Stomach smooth muscle (tissue), 2 donors: Measurements from ENCODE around the gene PC.

Experiments
- H3K27ac ChIP-seq: one replicate; pipeline ENCODE4 v1.7.0; 2013; ENCODE audit warnings: mild to moderate bottlenecking, low read length, inconsistent platforms
- H3K27me3 ChIP-seq, 2 donors: one replicate each; pipeline ENCODE4 v1.7.0; 2013; ENCODE audit warnings: low read length in 2 of 2; ENCODE audit not compliant: insufficient read depth in 2 of 2, control insufficient read depth in 1 of 2
- H3K36me3 ChIP-seq, 2 donors: one replicate each; pipeline ENCODE4 v1.7.0; 2013; ENCODE audit warnings: low read length in 2 of 2; ENCODE audit not compliant: control insufficient read depth in 2 of 2, insufficient read depth in 2 of 2
- H3K4me1 ChIP-seq: one replicate; pipeline ENCODE4 v1.7.0; 2013; ENCODE audit warnings: low read length; ENCODE audit not compliant: control insufficient read depth, insufficient read depth
- H3K4me3 ChIP-seq, 2 donors: one replicate each; pipeline ENCODE4 v1.7.0; 2013; ENCODE audit warnings: low read length in 2 of 2
- H3K9ac ChIP-seq, 2 donors: one replicate each; pipeline ENCODE4 v1.7.0; 2013; ENCODE audit warnings: low read length in 2 of 2, mild to moderate bottlenecking in 1 of 2
- H3K9me3 ChIP-seq, 2 donors: one replicate each; pipeline ENCODE4 v1.7.0; 2013; ENCODE audit warnings: low read length in 2 of 2; ENCODE audit not compliant: control insufficient read depth in 2 of 2
- donor health status: healthy.
- donor health status: Pancreatic carcinoma.

The PC gene

DNA sequence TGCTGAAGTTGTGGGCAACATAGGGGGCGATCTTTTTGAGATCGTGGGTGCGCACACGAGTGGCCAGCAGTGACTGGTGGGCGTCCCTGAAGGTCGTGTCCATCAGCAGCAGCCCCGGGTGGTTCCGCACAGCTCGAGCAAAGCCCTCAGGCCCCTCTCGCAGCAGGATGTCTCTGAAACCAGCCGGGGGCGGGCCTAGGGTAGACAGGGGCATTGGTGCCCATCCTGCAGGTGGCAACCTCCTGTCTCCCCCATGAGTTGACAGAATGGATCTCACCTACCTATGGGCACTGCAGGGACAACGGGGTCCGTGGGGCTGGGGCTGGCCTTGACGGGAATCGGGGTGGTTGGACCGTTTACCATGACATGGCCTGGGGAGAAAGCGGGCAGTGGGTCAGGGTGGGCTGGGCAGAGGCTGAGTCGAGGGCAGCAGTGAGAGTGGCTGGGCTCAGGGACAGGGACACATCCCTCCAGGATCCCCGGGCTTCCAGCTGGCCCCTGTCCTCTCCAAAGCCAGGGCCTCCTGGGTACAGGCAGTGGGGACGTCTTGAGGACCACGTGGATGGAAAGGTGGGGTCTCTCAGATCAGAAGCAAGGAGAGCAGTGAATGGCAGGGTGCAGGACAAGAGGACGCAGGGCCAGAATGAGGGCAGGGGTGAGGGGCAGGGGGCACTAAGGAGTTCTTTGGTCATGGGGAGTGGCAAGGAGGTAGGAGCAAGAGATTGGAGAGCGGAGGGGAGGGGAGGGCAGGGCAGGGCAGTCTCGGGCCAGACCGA lies 105.5 kb downstream of the PC start:
- Histone ChIP-seq H3K9me3 (no peaks in the 10 kb centered on the region), H3K27ac (no peak overlapping the region), H3K4me1 (peaks cover 9% of the 10 kb centered on the region), H3K36me3 (peaks cover 0 to 3% of the 10 kb centered on the region in 2 donors), H3K9ac (no peak overlapping the region), H3K4me3 (no peak overlapping the region), H3K27me3 (no peaks in the 10 kb centered on the region)

DNA sequence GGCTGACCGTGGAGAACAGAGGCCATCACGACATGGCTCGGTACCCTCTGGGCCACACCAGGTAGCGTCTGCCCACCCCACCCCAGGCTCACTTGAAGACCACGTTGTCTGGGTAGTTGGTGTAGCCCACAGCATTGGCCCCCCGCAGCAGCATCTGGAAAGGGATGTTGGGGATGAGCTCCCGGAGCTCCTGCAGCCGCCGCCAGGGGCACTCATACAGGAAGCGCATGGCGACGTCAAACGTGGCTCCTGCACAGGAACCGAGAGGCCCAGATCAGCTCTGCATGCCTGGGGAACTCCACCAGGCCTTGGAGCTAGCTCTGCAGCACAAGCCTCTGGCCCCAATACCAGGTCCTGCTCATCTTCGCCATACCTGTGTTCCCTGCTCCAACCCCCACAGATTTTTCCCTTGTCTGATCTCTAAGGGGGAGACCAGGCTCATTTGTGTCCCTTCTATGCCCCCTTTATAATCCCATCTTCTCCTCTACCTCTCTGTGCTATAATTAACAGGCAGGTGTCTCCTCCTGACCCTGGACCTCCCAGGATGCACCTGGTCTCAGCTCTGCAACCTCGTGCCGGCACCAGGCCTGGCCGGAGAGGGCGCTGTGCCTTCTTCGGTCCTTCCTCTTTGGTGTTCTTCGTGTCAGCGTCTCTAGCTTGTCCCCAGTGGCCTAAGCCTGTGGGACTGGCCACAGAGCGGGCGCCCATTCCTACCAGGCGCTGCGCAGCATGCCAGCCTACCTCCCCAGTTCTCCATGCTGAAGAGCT lies 106.3 kb downstream of the PC start:
- H3K9ac ChIP-seq: no peak overlapping the region
- no peaks in the 10 kb centered on the region for H3K27me3 ChIP-seq
- H3K27ac ChIP-seq: no peak overlapping the region
- peaks cover 5% of the 10 kb centered on the region for H3K4me1 ChIP-seq
- H3K36me3 ChIP-seq: peaks cover 0 to 3% of the 10 kb centered on the region in 2 donors
- no peaks in the 10 kb centered on the region for H3K9me3 ChIP-seq
- no peak overlapping the region for H3K4me3 ChIP-seq

DNA sequence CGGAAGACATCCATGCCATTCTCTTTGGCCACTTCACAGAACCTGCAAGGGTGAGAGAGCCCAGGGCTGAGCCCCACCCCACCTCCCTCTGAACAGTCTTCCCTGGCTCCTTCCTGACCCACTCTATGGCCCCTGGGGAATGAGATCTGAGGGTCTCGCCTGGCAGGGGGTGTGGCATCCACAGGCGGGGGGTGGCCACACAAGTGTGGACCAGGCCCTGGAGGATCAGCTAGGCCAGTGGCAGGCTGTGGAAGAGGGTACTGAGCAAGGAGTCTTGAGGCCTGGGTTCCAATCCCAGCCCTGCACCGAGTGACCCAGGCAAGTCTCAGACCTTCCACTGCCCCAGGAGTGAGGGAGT lies 107.0 kb downstream of the PC start:
- H3K9me3 ChIP-seq: no peaks in the 10 kb centered on the region
- no peak overlapping the region for H3K9ac ChIP-seq
- H3K36me3 ChIP-seq: peaks cover 0 to 7% of the 10 kb centered on the region in 2 donors
- H3K4me3 ChIP-seq: no peak overlapping the region
- H3K27ac ChIP-seq: no peak overlapping the region
- H3K27me3 ChIP-seq: no peaks in the 10 kb centered on the region
- peaks cover 5% of the 10 kb centered on the region for H3K4me1 ChIP-seq

DNA sequence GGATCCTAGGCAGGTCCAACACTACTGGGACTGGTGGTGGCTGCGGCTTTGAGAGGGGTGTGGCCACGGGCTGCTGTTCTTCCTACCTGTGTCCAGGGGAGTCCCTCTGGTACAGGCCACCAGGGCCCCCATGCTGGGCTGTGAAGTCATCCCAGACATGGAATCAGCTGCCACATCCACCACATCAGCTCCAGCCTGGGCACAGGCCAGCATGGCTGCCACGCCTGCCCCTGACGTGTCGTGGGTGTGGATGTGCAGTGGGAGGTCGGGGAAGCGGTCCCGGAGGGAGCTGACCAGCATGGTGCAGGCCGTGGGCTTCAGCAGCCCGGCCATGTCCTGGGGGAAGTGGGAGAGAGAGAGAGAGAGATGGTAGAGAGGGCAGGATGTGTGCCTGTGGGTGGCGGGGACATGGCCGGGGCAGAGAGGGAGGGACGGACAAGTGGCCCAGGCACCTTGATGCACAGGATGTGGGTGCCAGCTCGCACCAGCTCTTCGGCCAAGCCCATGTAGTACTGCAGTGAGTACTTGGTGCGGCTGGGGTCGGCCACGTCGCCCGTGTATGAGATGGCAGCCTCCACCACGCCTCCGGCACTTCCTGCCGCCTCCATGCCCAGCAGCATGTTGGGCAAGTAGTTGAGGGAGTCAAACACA lies 107.5 kb downstream of the PC start:
- H3K9me3 ChIP-seq: no peaks in the 10 kb centered on the region
- H3K27me3 ChIP-seq: no peaks in the 10 kb centered on the region
- peaks cover 3% of the 10 kb centered on the region for H3K4me1 ChIP-seq
- no peak overlapping the region for H3K27ac ChIP-seq
- H3K36me3 ChIP-seq: peaks cover 0 to 9% of the 10 kb centered on the region in 2 donors
- H3K9ac ChIP-seq: no peak overlapping the region
- H3K4me3 ChIP-seq: no peak overlapping the region

- no peaks in the 10 kb centered on the region for H3K27me3 ChIP-seq
- no peaks in the 10 kb centered on the region for H3K9me3 ChIP-seq
- peaks cover 0 to 9% of the 10 kb centered on the region in 2 donors for H3K36me3 ChIP-seq
- H3K27ac ChIP-seq: no peak overlapping the region
- H3K9ac ChIP-seq: no peak overlapping the region
- H3K4me3 ChIP-seq: no peak overlapping the region
- H3K4me1 ChIP-seq: peaks cover under 1% of the 10 kb centered on the region
Measured at GRCh38 chr11:66850235-66850587, 108.0 kb downstream of the PC start.

- Histone ChIP-seq H3K36me3 (peaks cover 0 to 9% of the 10 kb centered on the region in 2 donors), H3K27me3 (no peaks in the 10 kb centered on the region), H3K9me3 (no peaks in the 10 kb centered on the region), H3K4me1 (peaks cover 5% of the 10 kb centered on the region), H3K27ac (no peak overlapping the region), H3K9ac (no peak overlapping the region), H3K4me3 (no peak overlapping the region)
Measured at GRCh38 chr11:66849501-66850234, 108.5 kb downstream of the PC start.

DNA sequence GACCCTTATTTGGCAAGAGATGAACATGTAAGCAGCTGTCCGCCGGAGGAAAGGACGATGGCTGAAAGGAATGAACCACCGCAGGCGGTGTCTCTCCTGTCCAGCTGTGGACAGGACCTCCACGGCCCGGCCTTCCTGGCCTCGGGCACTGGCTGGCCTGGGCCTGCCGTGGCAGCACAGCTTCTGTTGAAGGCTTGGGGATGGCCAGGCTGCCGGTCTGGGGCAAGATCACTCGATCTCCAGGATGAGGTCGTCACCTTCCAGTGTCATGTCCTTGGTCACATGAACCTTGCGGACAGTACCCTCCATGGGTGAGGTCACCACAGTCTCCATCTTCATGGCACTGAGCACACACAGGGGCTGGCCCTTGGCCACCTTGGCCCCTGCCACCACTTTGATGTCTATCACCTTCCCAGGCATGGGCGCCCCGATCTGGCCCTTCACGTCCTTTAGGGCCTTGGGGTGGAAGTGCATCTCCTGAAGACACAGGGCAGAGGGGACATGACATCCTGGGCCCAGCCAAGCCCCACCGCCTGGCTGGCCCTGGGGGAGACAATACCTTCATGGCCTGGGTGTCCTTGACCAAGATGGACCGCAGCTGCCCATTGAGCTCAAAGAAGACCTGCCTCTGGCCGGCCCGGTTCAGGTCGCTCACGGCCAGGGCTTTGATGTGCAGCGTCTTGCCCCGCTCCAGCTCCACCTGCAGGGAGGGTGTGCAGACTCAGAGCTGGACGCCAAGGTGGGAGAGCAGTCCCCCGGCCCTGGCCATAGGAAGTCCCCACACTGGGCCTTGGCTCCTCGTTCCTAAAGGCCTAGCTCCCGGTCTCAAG lies 109.3 kb downstream of the PC start:
- no peak overlapping the region for H3K4me3 ChIP-seq

GRCh38 chr11:66847461-66848232 lies 110.5 kb downstream of the PC start:
- H3K27ac ChIP-seq: no peak overlapping the region
- H3K4me1 ChIP-seq: peaks cover 21% of the 10 kb centered on the region
- no peaks in the 10 kb centered on the region for H3K27me3 ChIP-seq
- no peak overlapping the region for H3K4me3 ChIP-seq
- no peaks in the 10 kb centered on the region for H3K9me3 ChIP-seq
- H3K36me3 ChIP-seq: peaks cover 0 to 13% of the 10 kb centered on the region in 2 donors
- no peak overlapping the region for H3K9ac ChIP-seq

More for the DNA sequence above, 109.3 kb downstream of the PC start:
- Histone ChIP-seq H3K9ac (no peak overlapping the region), H3K9me3 (no peaks in the 10 kb centered on the region), H3K36me3 (peaks cover 0 to 13% of the 10 kb centered on the region in 2 donors), H3K27me3 (no peaks in the 10 kb centered on the region), H3K27ac (no peak overlapping the region), H3K4me1 (peaks cover 13% of the 10 kb centered on the region)

GRCh38 chr11:66846671-66847091 lies 111.5 kb downstream of the PC start:
- Histone ChIP-seq H3K4me3 (no peak overlapping the region), H3K27ac (no peak overlapping the region), H3K36me3 (peaks cover 0 to 13% of the 10 kb centered on the region in 2 donors), H3K9me3 (no peaks in the 10 kb centered on the region), H3K4me1 (peaks cover 31% of the 10 kb centered on the region), H3K9ac (no peak overlapping the region), H3K27me3 (no peaks in the 10 kb centered on the region)
